Loucy (cell line): Measurements from ENCODE around the gene ULK1.
"Not testable (repeated sequence)": the region's sequence is repeated elsewhere in the genome, so short reads cannot be mapped to it uniquely, and the experiment has no call there.

Source experiments
- H2AFZ ChIP-seq: fragments of 200-600 bp; sonication (generic); 2 replicates; pipeline ENCODE4 v1.6.0; 2016; ENCODE audit warnings: antibody characterized with exemption, mild to moderate bottlenecking, low read length, moderate library complexity
- H3F3A ChIP-seq: fragments of 200-600 bp; 2 replicates; pipeline ENCODE4 v1.6.0; 2016; ENCODE audit warnings: antibody characterized with exemption, low read depth, mild to moderate bottlenecking
- H3K27me3 ChIP-seq: fragments of 200-600 bp; sonication (generic); 2 replicates; pipeline ENCODE4 v1.6.1; 2014; ENCODE audit warnings: low read length, mild to moderate bottlenecking; ENCODE audit not compliant: insufficient read depth, poor library complexity, severe bottlenecking
- H3K36me3 ChIP-seq: fragments of 200-600 bp; sonication (generic); 2 replicates; pipeline ENCODE4 v1.6.1; 2016; ENCODE audit warnings: low read length; ENCODE audit not compliant: insufficient read depth
- H3K4me1 ChIP-seq: fragments of 200-600 bp; sonication (generic); 2 replicates; pipeline ENCODE4 v1.5.1; 2014; ENCODE audit warnings: low read length, mild to moderate bottlenecking; ENCODE audit not compliant: insufficient read depth, poor library complexity, severe bottlenecking
- H3K4me2 ChIP-seq: fragments of 200-600 bp; sonication (generic); 2 replicates; pipeline ENCODE4 v1.6.0; 2014; ENCODE audit warnings: antibody characterized with exemption, low read length, low read depth, mild to moderate bottlenecking; ENCODE audit not compliant: poor library complexity, severe bottlenecking
- H3K4me3 ChIP-seq: fragments of 200-600 bp; sonication (generic); 2 replicates; pipeline ENCODE4 v1.5.1; 2014; ENCODE audit warnings: low read length, mild to moderate bottlenecking, mixed read lengths; ENCODE audit not compliant: poor library complexity, severe bottlenecking
- H3K79me2 ChIP-seq: fragments of 200-600 bp; sonication (generic); 2 replicates; pipeline ENCODE4 v1.6.1; 2014; ENCODE audit warnings: low read length; ENCODE audit not compliant: insufficient read depth
- H3K9ac ChIP-seq: fragments of 200-600 bp; sonication (generic); 2 replicates; pipeline ENCODE4 v1.6.0; 2014; ENCODE audit warnings: mild to moderate bottlenecking, low read depth, low read length, moderate library complexity; ENCODE audit not compliant: poor library complexity, severe bottlenecking
- H3K9me2 ChIP-seq: fragments of 200-600 bp; sonication (generic); replicated peaks from 2 replicates; pipeline ENCODE4 v1.6.1; 2016; ENCODE audit warnings: low read depth, low read length, mixed read lengths
- H3K9me3 ChIP-seq: fragments of 200-600 bp; sonication (generic); 2 replicates; pipeline ENCODE4 v1.6.1; 2014; ENCODE audit warnings: mild to moderate bottlenecking, antibody characterized with exemption, low read length, low read depth; ENCODE audit not compliant: insufficient read depth
- H4K20me1 ChIP-seq: fragments of 200-600 bp; sonication (generic); 2 replicates; pipeline ENCODE4 v1.6.0; 2014; ENCODE audit warnings: antibody characterized with exemption, low read length, mild to moderate bottlenecking; ENCODE audit not compliant: insufficient read depth, poor library complexity, severe bottlenecking
- CTCF ChIP-seq: fragments of 200-600 bp; sonication (generic); conservative IDR thresholded peaks from 2 replicates; pipeline ENCODE4 v1.5.1; 2014; ENCODE audit warnings: mild to moderate bottlenecking, antibody characterized with exemption, low read length
- EZH2phosphoT487 ChIP-seq: fragments of 200-600 bp; IDR thresholded peaks from 2 replicates; pipeline ENCODE4 v1.6.1; 2018; ENCODE audit warnings: antibody characterized with exemption, mild to moderate bottlenecking, moderate library complexity, borderline replicate concordance

The ULK1 gene

GRCh38 chr12:131950182-131950913 is 55.9 kb downstream of the ULK1 start:
- H3K4me1 ChIP-seq, result peaks cover 42% of the 10 kb centered on the region
- no peaks in the 10 kb centered on the region for H3K27me3 ChIP-seq
- peaks cover 55% of the 10 kb centered on the region for H3K79me2 ChIP-seq
- H3F3A ChIP-seq, result peaks cover 11% of the 10 kb centered on the region; the same call in 1 of the 2 replicates
- peaks cover 46% of the 10 kb centered on the region for H4K20me1 ChIP-seq
- H3K9ac ChIP-seq, result peak overlapping the region; percentile 94
- H2AFZ ChIP-seq, result peak overlapping the region; percentile 70; the same call in 1 of the 2 replicates
- H3K4me2 ChIP-seq, result peak overlapping the region; percentile 92
- peak overlapping the region; percentile 98 for H3K4me3 ChIP-seq
- no peaks in the 10 kb centered on the region for H3K9me3 ChIP-seq
- TF ChIP-seq CTCF (no peak), EZH2phosphoT487 (no peak)
- no peaks in the 10 kb centered on the region for H3K9me2 ChIP-seq
- no peaks in the 10 kb centered on the region for H3K36me3 ChIP-seq

- not testable (repeated sequence) for H3F3A ChIP-seq
- peaks cover 34% of the 10 kb centered on the region for H3K4me1 ChIP-seq
Measured at GRCh38 chr12:131953810-131954209, 59.4 kb downstream of the ULK1 start.

GRCh38 chr12:131954460-131954859 is 60.0 kb downstream of the ULK1 start:
- H3K36me3 ChIP-seq, H3F3A ChIP-seq, H3K9ac ChIP-seq, H3K4me2 ChIP-seq, H3K9me2 ChIP-seq, H2AFZ ChIP-seq, H3K4me3 ChIP-seq, H3K9me3 ChIP-seq, H3K27me3 ChIP-seq: not testable (repeated sequence)
- Histone ChIP-seq H4K20me1 (peaks cover 77% of the 10 kb centered on the region), H3K4me1 (peaks cover 28% of the 10 kb centered on the region), H3K79me2 (peaks cover 96% of the 10 kb centered on the region)

More at GRCh38 chr12:131953810-131954209, 59.4 kb downstream of the ULK1 start:
- H3K9ac ChIP-seq, H2AFZ ChIP-seq, H3K9me2 ChIP-seq, H3K9me3 ChIP-seq, H3K27me3 ChIP-seq, H3K36me3 ChIP-seq, H3K4me3 ChIP-seq: not testable (repeated sequence)
- Histone ChIP-seq H3K4me2 (peak overlapping the region; percentile 16), H3K79me2 (peaks cover 89% of the 10 kb centered on the region), H4K20me1 (peaks cover 71% of the 10 kb centered on the region)

- H3K9ac ChIP-seq, result no peak overlapping the region
- H4K20me1 ChIP-seq, result peaks cover 66% of the 10 kb centered on the region
- TF ChIP-seq EZH2phosphoT487 (no peak), CTCF (no peak)
- no peaks in the 10 kb centered on the region for H3K9me2 ChIP-seq
- H3K9me3 ChIP-seq, result no peaks in the 10 kb centered on the region
- H3K4me2 ChIP-seq, result no peak overlapping the region
- no peaks in the 10 kb centered on the region for H3K27me3 ChIP-seq
- no peak overlapping the region for H2AFZ ChIP-seq
- H3K36me3 ChIP-seq, result peaks cover 29% of the 10 kb centered on the region; the same call in 1 of the 2 replicates
- H3K79me2 ChIP-seq, result peaks cover 87% of the 10 kb centered on the region
- no peak overlapping the region for H3K4me3 ChIP-seq
- no peaks in the 10 kb centered on the region for H3F3A ChIP-seq
- H3K4me1 ChIP-seq, result peaks cover 29% of the 10 kb centered on the region
Measured at GRCh38 chr12:131959116-131959515, 64.7 kb downstream of the ULK1 start.
